HG03060 (cell line): ENCODE results near the gene GGT5.
"Not testable (repeated sequence)": the region's sequence is repeated elsewhere in the genome, so short reads cannot be mapped to it uniquely, and the experiment has no call there.

Experiments
- ATAC-seq: cut with Tn5 transposase; IDR thresholded peaks from one replicate; pipeline ENCODE4 v1.9.1; 2021; ENCODE audit warnings: low read depth, moderate number of reproducible peaks; ENCODE audit not compliant: unreplicated experiment

Gene GGT5

GRCh38 chr22:24185001-24185500 is 59.8 kb downstream of the GGT5 start:
- no peak for ATAC-seq

GRCh38 chr22:24184057-24184798 is 60.7 kb downstream of the GGT5 start:
- no peak for ATAC-seq

GRCh38 chr22:24183321-24184031 is 61.4 kb downstream of the GGT5 start:
- ATAC-seq: no peak

- not testable (repeated sequence) for ATAC-seq
Observed at GRCh38 chr22:24182900-24183246, 62.0 kb downstream of the GGT5 start.

- no peak for ATAC-seq
Observed at GRCh38 chr22:24181996-24182899, 62.6 kb downstream of the GGT5 start.

- no peak for ATAC-seq
Observed at GRCh38 chr22:24181088-24181995, 63.5 kb downstream of the GGT5 start, which contains the start of gene SUSD2. Gene SUSD2 (plus strand): TSS chr22:24181487. CDS start chr22:24181520, 33 bp downstream.

GRCh38 chr22:24180316-24181087 is 64.4 kb downstream of the GGT5 start:
- no peak for ATAC-seq

- ATAC-seq: no peak
Observed at GRCh38 chr22:24179478-24180210, 65.2 kb downstream of the GGT5 start.

GRCh38 chr22:24178502-24179440 is 66.1 kb downstream of the GGT5 start:
- no peak for ATAC-seq

GRCh38 chr22:24178021-24178431 is 66.9 kb downstream of the GGT5 start:
- ATAC-seq: no peak

- no peak for ATAC-seq
Observed at GRCh38 chr22:24177456-24177855, 67.4 kb downstream of the GGT5 start.

- ATAC-seq: no peak
Observed at GRCh38 chr22:24177045-24177444, 67.8 kb downstream of the GGT5 start.

- ATAC-seq: no peak
Observed at GRCh38 chr22:24176630-24177029, 68.3 kb downstream of the GGT5 start.

- ATAC-seq: no peak
Observed at GRCh38 chr22:24176040-24176439, 68.8 kb downstream of the GGT5 start.

GRCh38 chr22:24175160-24175808 is 69.6 kb downstream of the GGT5 start:
- no peak for ATAC-seq

GRCh38 chr22:24171822-24172221 is 73.1 kb downstream of the GGT5 start:
- ATAC-seq: no peak

- ATAC-seq: no peak
Observed at GRCh38 chr22:24170632-24171031, 74.2 kb downstream of the GGT5 start.
